ENCODE measurements around the gene RAD51B. TPM values are rescaled to one million over a fixed set of nuclear protein-coding genes. Genes with fewer than 3 reads are reported as not detected.

The RAD51B gene
- total RNA-seq, 1 experiment from 2014 or later, result 14.2 TPM

GRCh38 chr14:68580671-68581070 lies 761.1 kb downstream of the RAD51B start:
- CTCF ChIA-PET, result interaction anchor here (1.1 to 1.2 kb wide), 2 partner anchors 48 to 263 kb away, joined by 3 read pairs; no protein-coding TSS in a partner anchor
- no peak overlapping the region for H3K27ac Mint-ChIP-seq

DNA sequence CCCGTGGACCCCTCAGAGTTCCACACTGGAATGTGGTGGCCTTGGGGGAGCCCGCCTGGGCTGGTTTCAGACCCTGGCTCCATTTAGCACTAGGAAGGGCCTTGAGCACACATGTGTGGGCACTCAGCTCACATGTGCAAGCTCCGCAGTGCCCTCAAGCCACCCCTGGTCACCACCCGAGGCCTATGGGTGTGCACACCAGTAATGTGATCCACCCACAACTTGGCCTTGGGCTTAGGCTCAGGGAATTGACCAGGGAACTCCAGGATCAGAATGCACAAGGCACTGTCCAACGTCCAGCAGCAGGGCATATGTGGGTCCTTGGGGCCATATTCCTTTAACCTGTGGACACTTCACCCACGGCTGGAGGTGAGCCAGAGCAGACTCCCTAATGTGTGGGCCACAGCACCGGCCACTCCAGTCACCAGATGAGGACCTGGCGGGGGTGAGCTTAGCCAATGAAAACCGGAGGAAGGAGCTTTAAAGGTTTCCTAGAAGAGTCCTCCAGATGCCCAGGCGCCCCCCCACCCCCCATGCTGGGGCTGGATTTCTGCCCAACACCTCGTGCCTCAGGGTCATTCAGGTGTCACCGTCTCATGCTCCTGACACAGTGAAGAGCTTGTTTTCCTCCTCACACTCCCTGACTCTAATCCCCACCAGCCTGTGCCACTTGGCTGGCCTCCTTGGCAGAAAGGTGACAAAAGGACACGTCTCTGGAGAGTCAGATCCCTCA lies 764.1 kb downstream of the RAD51B start:
- DNase-seq (ENCODE audit: low spot score) (no peak), ATAC-seq (no peak)
- Mint-ChIP-seq H3K9me3 (peaks cover 14% of the 10 kb centered on the region), H3K27ac (no peak overlapping the region), H3K36me3 (peaks cover 5% of the 10 kb centered on the region; the same call in 1 of the 2 replicates), H3K4me3 (no peak overlapping the region), H3K4me1 (peaks cover 44% of the 10 kb centered on the region), H3K27me3 (ENCODE audit: low read depth) (no peaks in the 10 kb centered on the region; the same call in 1 of the 2 replicates)
- POLR2A ChIA-PET, result no interaction called here
- CTCF ChIA-PET, result interaction anchor here (0.6 to 1.1 kb wide), 2 partner anchors 180 to 205 kb away, joined by 3 to 6 read pairs; no protein-coding TSS in a partner anchor
- TF ChIP-seq, protein P1, sequence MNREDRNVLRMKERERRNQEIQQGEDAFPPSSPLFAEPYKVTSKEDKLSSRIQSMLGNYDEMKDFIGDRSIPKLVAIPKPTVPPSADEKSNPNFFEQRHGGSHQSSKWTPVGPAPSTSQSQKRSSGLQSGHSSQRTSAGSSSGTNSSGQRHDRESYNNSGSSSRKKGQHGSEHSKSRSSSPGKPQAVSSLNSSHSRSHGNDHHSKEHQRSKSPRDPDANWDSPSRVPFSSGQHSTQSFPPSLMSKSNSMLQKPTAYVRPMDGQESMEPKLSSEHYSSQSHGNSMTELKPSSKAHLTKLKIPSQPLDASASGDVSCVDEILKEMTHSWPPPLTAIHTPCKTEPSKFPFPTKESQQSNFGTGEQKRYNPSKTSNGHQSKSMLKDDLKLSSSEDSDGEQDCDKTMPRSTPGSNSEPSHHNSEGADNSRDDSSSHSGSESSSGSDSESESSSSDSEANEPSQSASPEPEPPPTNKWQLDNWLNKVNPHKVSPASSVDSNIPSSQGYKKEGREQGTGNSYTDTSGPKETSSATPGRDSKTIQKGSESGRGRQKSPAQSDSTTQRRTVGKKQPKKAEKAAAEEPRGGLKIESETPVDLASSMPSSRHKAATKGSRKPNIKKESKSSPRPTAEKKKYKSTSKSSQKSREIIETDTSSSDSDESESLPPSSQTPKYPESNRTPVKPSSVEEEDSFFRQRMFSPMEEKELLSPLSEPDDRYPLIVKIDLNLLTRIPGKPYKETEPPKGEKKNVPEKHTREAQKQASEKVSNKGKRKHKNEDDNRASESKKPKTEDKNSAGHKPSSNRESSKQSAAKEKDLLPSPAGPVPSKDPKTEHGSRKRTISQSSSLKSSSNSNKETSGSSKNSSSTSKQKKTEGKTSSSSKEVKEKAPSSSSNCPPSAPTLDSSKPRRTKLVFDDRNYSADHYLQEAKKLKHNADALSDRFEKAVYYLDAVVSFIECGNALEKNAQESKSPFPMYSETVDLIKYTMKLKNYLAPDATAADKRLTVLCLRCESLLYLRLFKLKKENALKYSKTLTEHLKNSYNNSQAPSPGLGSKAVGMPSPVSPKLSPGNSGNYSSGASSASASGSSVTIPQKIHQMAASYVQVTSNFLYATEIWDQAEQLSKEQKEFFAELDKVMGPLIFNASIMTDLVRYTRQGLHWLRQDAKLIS (CRISPR knock-in tag; IDR thresholded peaks at IDR 0.05; ENCODE audit: borderline replicate concordance), result no peak
- no peak for TF ChIP-seq ZNF317 (CRISPR knock-in tag; IDR thresholded peaks at IDR 0.05; ENCODE audit: borderline replicate concordance, low read depth)
- TF ChIP-seq SP1 (CRISPR knock-in tag; conservative IDR thresholded peaks at IDR 0.05), result no peak
- TF ChIP-seq ZNF396 (CRISPR knock-in tag; IDR thresholded peaks at IDR 0.05; ENCODE audit: borderline replicate concordance), result no peak
- no peak for TF ChIP-seq TEAD4 (CRISPR knock-in tag; IDR thresholded peaks at IDR 0.05)
- no peak for TF ChIP-seq E2F1 (CRISPR knock-in tag; IDR thresholded peaks at IDR 0.05)

More at GRCh38 chr14:68580671-68581070, 761.1 kb downstream of the RAD51B start:
- POLR2A ChIA-PET, result no interaction called here
- DNase-seq (ENCODE audit: low spot score), result no peak
- peaks cover 25% of the 10 kb centered on the region for H3K4me1 Mint-ChIP-seq
- no peak for ATAC-seq
- TF ChIP-seq, protein P1 (CRISPR knock-in tag; IDR thresholded peaks at IDR 0.05; ENCODE audit: borderline replicate concordance), result no peak
- no peak for TF ChIP-seq ETV6 (CRISPR knock-in tag; IDR thresholded peaks at IDR 0.05)
- TF ChIP-seq EMX1 (CRISPR knock-in tag; IDR thresholded peaks at IDR 0.05), result no peak
- TF ChIP-seq TP53 (CRISPR knock-in tag; IDR thresholded peaks at IDR 0.05), result no peak
- no peak for TF ChIP-seq RELA (CRISPR knock-in tag; IDR thresholded peaks at IDR 0.05; ENCODE audit: borderline replicate concordance)
- no peak for TF ChIP-seq USF2 (CRISPR knock-in tag; IDR thresholded peaks at IDR 0.05)
- no peak for TF ChIP-seq NFYB (CRISPR knock-in tag; conservative IDR thresholded peaks at IDR 0.05; ENCODE audit: low read depth)
- TF ChIP-seq MXD4 (CRISPR knock-in tag; IDR thresholded peaks at IDR 0.05; ENCODE audit: borderline replicate concordance), result no peak
- no peak for TF ChIP-seq GABPB1 (CRISPR knock-in tag; IDR thresholded peaks at IDR 0.05)
- TF ChIP-seq IRF2 (CRISPR knock-in tag; IDR thresholded peaks at IDR 0.05; ENCODE audit: borderline replicate concordance, low read depth), result no peak
- no peak for TF ChIP-seq SP1 (CRISPR knock-in tag; conservative IDR thresholded peaks at IDR 0.05)
- TF ChIP-seq CREM (CRISPR knock-in tag; IDR thresholded peaks at IDR 0.05), result no peak
- no peak for TF ChIP-seq ZMAT4 (CRISPR knock-in tag; IDR thresholded peaks at IDR 0.05)
- TF ChIP-seq AR (CRISPR knock-in tag; IDR thresholded peaks at IDR 0.05), result no peak
- no peak for TF ChIP-seq TEAD1 (CRISPR knock-in tag; IDR thresholded peaks at IDR 0.05)
- H3K27me3 Mint-ChIP-seq (ENCODE audit: low read depth), result no peaks in the 10 kb centered on the region; the same call in 1 of the 2 replicates
- H3K4me3 Mint-ChIP-seq, result no peak overlapping the region
- H3K36me3 Mint-ChIP-seq, result peaks cover 5% of the 10 kb centered on the region; the same call in 1 of the 2 replicates
- peaks cover 18% of the 10 kb centered on the region for H3K9me3 Mint-ChIP-seq
